Measurements from ENCODE around the gene UTF1.
"Not testable (repeated sequence)": the region's sequence is repeated elsewhere in the genome, so short reads cannot be mapped to it uniquely, and the experiment has no call there.

GRCh38 chr10:133265052-133265451, 35.0 kb downstream of the UTF1 start:
- TF ChIP-seq CTCF (IDR thresholded peaks at IDR 0.05); EZH2 (IDR thresholded peaks at IDR 0.05; ENCODE audit: borderline replicate concordance, insufficient read depth, low read depth, low read length, poor library complexity, severe bottlenecking): not testable (repeated sequence)
